Measurements from ENCODE around the gene TRIM67. TPM values are rescaled to one million over a fixed set of nuclear protein-coding genes. Genes with fewer than 3 reads are reported as not detected.

TRIM67 gene
- total RNA-seq, 1 experiment from 2014 or later, result 0.06 TPM

GRCh38 chr1:231200388-231201031 is 38.7 kb downstream of the TRIM67 start:
- H3K9me3 ChIP-seq (ENCODE audit: low read depth, low read length, poor library complexity, severe bottlenecking), result no peaks in the 10 kb centered on the region
- H3K36me3 ChIP-seq (ENCODE audit: insufficient read depth, low read length, poor library complexity, severe bottlenecking), result no peaks in the 10 kb centered on the region
- BruUV-seq (replicated peaks), result no TSS peak
- no peaks in the 10 kb centered on the region for H3K4me1 ChIP-seq (ENCODE audit: insufficient read depth, low read length, poor library complexity, severe bottlenecking)
- no peak for TF ChIP-seq EZH2 (IDR thresholded peaks at IDR 0.05; ENCODE audit: borderline replicate concordance, low read depth, low read length, poor library complexity, severe bottlenecking)
- TF ChIP-seq, protein P1, sequence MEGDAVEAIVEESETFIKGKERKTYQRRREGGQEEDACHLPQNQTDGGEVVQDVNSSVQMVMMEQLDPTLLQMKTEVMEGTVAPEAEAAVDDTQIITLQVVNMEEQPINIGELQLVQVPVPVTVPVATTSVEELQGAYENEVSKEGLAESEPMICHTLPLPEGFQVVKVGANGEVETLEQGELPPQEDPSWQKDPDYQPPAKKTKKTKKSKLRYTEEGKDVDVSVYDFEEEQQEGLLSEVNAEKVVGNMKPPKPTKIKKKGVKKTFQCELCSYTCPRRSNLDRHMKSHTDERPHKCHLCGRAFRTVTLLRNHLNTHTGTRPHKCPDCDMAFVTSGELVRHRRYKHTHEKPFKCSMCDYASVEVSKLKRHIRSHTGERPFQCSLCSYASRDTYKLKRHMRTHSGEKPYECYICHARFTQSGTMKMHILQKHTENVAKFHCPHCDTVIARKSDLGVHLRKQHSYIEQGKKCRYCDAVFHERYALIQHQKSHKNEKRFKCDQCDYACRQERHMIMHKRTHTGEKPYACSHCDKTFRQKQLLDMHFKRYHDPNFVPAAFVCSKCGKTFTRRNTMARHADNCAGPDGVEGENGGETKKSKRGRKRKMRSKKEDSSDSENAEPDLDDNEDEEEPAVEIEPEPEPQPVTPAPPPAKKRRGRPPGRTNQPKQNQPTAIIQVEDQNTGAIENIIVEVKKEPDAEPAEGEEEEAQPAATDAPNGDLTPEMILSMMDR (conservative IDR thresholded peaks at IDR 0.05; ENCODE audit: low read depth, low read length), result no peak
- intact Hi-C loops (cut with micrococcal nuclease; ENCODE audit: unreplicated experiment), result no loop called here
- no peak for DNase-seq (ENCODE audit: low spot score)
- peaks cover 15% of the 10 kb centered on the region for H3K27me3 ChIP-seq (replicated peaks; ENCODE audit: insufficient read depth, low read depth, low read length, poor library complexity)
- ChIA-PET CTCF (no interaction called here), POLR2A (ENCODE audit: low non-redundant PET) (no interaction called here)
- no peak overlapping the region for H3K4me3 ChIP-seq (ENCODE audit: low read depth, low read length, poor library complexity, severe bottlenecking)
- no peak overlapping the region for H3K27ac ChIP-seq (ENCODE audit: low read depth, low read length, poor library complexity, severe bottlenecking)

- no TSS peak for BruUV-seq (replicated peaks)
- ChIA-PET POLR2A (ENCODE audit: low non-redundant PET) (no interaction called here), CTCF (no interaction called here)
- intact Hi-C loops (cut with micrococcal nuclease; ENCODE audit: unreplicated experiment), result no loop called here
- TF ChIP-seq, protein P1 (conservative IDR thresholded peaks at IDR 0.05; ENCODE audit: low read depth, low read length), result no peak
- no peak for TF ChIP-seq EZH2 (IDR thresholded peaks at IDR 0.05; ENCODE audit: borderline replicate concordance, low read depth, low read length, poor library complexity, severe bottlenecking)
- Histone ChIP-seq H3K9me3 (ENCODE audit: low read depth, low read length, poor library complexity, severe bottlenecking) (no peaks in the 10 kb centered on the region), H3K4me1 (ENCODE audit: insufficient read depth, low read length, poor library complexity, severe bottlenecking) (no peaks in the 10 kb centered on the region), H3K27ac (ENCODE audit: low read depth, low read length, poor library complexity, severe bottlenecking) (no peak overlapping the region), H3K4me3 (ENCODE audit: low read depth, low read length, poor library complexity, severe bottlenecking) (no peak overlapping the region), H3K27me3 (replicated peaks; ENCODE audit: insufficient read depth, low read depth, low read length, poor library complexity) (peaks cover 15% of the 10 kb centered on the region), H3K36me3 (ENCODE audit: insufficient read depth, low read length, poor library complexity, severe bottlenecking) (no peaks in the 10 kb centered on the region)
- DNase-seq (ENCODE audit: low spot score), result no peak
Measured at GRCh38 chr1:231201375-231201978, 39.6 kb downstream of the TRIM67 start.

- peaks cover 15% of the 10 kb centered on the region for H3K27me3 ChIP-seq (replicated peaks; ENCODE audit: insufficient read depth, low read depth, low read length, poor library complexity)
- H3K4me3 ChIP-seq (ENCODE audit: low read depth, low read length, poor library complexity, severe bottlenecking), result no peak overlapping the region
- DNase-seq (ENCODE audit: low spot score), result no peak
- CTCF ChIA-PET, result no interaction called here
- H3K9me3 ChIP-seq (ENCODE audit: low read depth, low read length, poor library complexity, severe bottlenecking), result no peaks in the 10 kb centered on the region
- H3K4me1 ChIP-seq (ENCODE audit: insufficient read depth, low read length, poor library complexity, severe bottlenecking), result no peaks in the 10 kb centered on the region
- POLR2A ChIA-PET (ENCODE audit: low non-redundant PET), result no interaction called here
- TF ChIP-seq EZH2 (IDR thresholded peaks at IDR 0.05; ENCODE audit: borderline replicate concordance, low read depth, low read length, poor library complexity, severe bottlenecking), result no peak
- H3K36me3 ChIP-seq (ENCODE audit: insufficient read depth, low read length, poor library complexity, severe bottlenecking), result no peaks in the 10 kb centered on the region
- intact Hi-C loops (cut with micrococcal nuclease; ENCODE audit: unreplicated experiment), result no loop called here
- no peak overlapping the region for H3K27ac ChIP-seq (ENCODE audit: low read depth, low read length, poor library complexity, severe bottlenecking)
- BruUV-seq (replicated peaks), result no TSS peak
Measured at GRCh38 chr1:231201979-231202633, 40.2 kb downstream of the TRIM67 start.

Data from A673 (cell line).